BJ (cell line): ENCODE results near the gene LRMDA. TPM values are rescaled to one million over a fixed set of nuclear protein-coding genes. Genes with fewer than 3 reads are reported as not detected.

Source experiments
- CTCF ChIA-PET: fragments of 350-600 bp; formaldehyde crosslinking; extraction: SDS; loops from one replicate; lab custom pipeline; 2021; ENCODE audit warnings: antibody characterized with exemption, inconsistent platforms; lab: Yijun Ruan, JAX
- POLR2A ChIA-PET: fragments of 300-600 bp; sonication (Branson Sonifier 250); formaldehyde crosslinking; extraction: SDS; loops from one replicate; lab custom pipeline; 2021; ENCODE audit warnings: antibody characterized with exemption; lab: Charles Lee
- DNase-seq: peaks from one replicate; pipeline ENCODE4 v3.0.0-alpha.2; 2011; ENCODE audit warnings: low read depth
- H3K27me3 ChIP-seq: 2 replicates; pipeline ENCODE4 v1.6.0; 2011; ENCODE audit warnings: low read length; ENCODE audit not compliant: control insufficient read depth, insufficient read depth
- H3K36me3 ChIP-seq: 2 replicates; pipeline ENCODE4 v1.5.1; 2011; ENCODE audit warnings: low read length; ENCODE audit not compliant: control insufficient read depth, insufficient read depth
- H3K4me3 ChIP-seq: 2 replicates; pipeline ENCODE4 v1.5.1; 2011; ENCODE audit warnings: low read depth, mild to moderate bottlenecking, control low read depth, low read length
- polyA plus RNA-seq: library from polyadenylated mRNA; depleted of rRNA; stranded (reverse); fragments of >200 nt; gene quantifications from 2 replicates; pipeline ENCODE4 v1.2.3, GENCODE V29; 2011
- TF ChIP-seq, protein P1 (sequence below): IDR thresholded peaks from 2 replicates; pipeline ENCODE4 v1.5.1; 2011; ENCODE audit warnings: low read depth, mild to moderate bottlenecking, control low read depth, inconsistent platforms, low read length, moderate library complexity; ENCODE audit not compliant: insufficient read depth

The LRMDA gene
- polyA plus RNA-seq, 1 experiment = not detected

DNA sequence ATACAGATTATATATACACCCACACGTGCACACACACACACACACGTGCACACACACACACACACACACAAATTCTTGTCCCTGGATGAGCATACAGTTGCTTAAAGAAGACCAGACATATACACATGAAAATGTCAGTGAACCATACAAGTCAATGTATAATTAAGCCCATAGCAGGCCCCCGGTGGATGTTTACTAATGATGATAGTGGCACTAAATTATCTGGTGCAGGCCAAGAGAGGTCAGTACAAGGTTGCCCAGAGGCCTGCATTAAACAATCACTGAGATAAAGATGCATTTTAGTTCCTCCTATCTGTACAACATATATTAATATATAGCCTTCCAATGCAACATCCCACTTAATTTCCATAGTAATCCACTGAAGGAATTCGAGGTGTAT, 860.5 kb downstream of the LRMDA start:
- H3K4me3 ChIP-seq = no peak overlapping the region
- POLR2A ChIA-PET = no interaction called here
- no peaks in the 10 kb centered on the region for H3K27me3 ChIP-seq
- no peak for DNase-seq
- TF ChIP-seq, protein P1, sequence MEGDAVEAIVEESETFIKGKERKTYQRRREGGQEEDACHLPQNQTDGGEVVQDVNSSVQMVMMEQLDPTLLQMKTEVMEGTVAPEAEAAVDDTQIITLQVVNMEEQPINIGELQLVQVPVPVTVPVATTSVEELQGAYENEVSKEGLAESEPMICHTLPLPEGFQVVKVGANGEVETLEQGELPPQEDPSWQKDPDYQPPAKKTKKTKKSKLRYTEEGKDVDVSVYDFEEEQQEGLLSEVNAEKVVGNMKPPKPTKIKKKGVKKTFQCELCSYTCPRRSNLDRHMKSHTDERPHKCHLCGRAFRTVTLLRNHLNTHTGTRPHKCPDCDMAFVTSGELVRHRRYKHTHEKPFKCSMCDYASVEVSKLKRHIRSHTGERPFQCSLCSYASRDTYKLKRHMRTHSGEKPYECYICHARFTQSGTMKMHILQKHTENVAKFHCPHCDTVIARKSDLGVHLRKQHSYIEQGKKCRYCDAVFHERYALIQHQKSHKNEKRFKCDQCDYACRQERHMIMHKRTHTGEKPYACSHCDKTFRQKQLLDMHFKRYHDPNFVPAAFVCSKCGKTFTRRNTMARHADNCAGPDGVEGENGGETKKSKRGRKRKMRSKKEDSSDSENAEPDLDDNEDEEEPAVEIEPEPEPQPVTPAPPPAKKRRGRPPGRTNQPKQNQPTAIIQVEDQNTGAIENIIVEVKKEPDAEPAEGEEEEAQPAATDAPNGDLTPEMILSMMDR = no peak
- CTCF ChIA-PET = no interaction called here
- H3K36me3 ChIP-seq = no peaks in the 10 kb centered on the region

GRCh38 chr10:76296957-76297356, 865.5 kb downstream of the LRMDA start:
- Histone ChIP-seq H3K4me3 (no peak overlapping the region), H3K27me3 (no peaks in the 10 kb centered on the region), H3K36me3 (no peaks in the 10 kb centered on the region)
- TF ChIP-seq, protein P1 = no peak
- CTCF ChIA-PET = interaction anchor here (1.0 to 1.3 kb wide), 3 partner anchors 9 to 174 kb away, joined by 3 read pairs; no protein-coding TSS in a partner anchor
- DNase-seq = no peak
- POLR2A ChIA-PET = no interaction called here

GRCh38 chr10:76297358-76297757, 865.9 kb downstream of the LRMDA start:
- DNase-seq = no peak
- POLR2A ChIA-PET = no interaction called here
- Histone ChIP-seq H3K4me3 (no peak overlapping the region), H3K27me3 (no peaks in the 10 kb centered on the region), H3K36me3 (no peaks in the 10 kb centered on the region)
- CTCF ChIA-PET = interaction anchor here (1.0 to 1.3 kb wide), 3 partner anchors 8 to 174 kb away, joined by 3 read pairs; no protein-coding TSS in a partner anchor
- TF ChIP-seq, protein P1 = no peak

- TF ChIP-seq, protein P1 = no peak
- POLR2A ChIA-PET = no interaction called here
- CTCF ChIA-PET = interaction anchor here (1.0 to 1.3 kb wide), 3 partner anchors 8 to 174 kb away, joined by 3 read pairs; no protein-coding TSS in a partner anchor
- DNase-seq = no peak
- no peaks in the 10 kb centered on the region for H3K27me3 ChIP-seq
- no peaks in the 10 kb centered on the region for H3K36me3 ChIP-seq
- no peak overlapping the region for H3K4me3 ChIP-seq
Observed at GRCh38 chr10:76297780-76298281, 866.4 kb downstream of the LRMDA start.

DNA sequence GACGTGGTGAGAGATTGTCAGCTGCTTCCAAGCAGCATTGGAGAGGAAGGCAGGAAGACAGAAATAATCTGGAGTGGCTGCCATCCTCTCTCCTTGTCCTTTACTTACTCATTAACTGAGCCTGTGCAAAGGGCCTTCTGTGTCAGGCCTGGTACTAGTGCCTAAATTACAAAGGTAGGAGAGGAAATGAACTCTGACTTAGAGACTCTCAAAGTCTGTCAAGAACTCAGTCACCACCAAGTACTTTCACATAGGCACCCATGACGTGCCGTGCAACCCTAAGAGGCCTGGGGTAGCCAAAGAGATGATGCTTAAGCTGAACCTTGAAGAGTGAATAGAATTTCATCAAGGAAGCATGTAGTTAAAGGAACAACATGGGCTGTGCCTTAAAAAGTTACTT, 866.9 kb downstream of the LRMDA start:
- no peak overlapping the region for H3K4me3 ChIP-seq
- ChIA-PET CTCF (interaction anchor here (1.3 kb wide), 1 partner anchor 9 kb away, joined by 3 read pairs; no protein-coding TSS in a partner anchor), POLR2A (no interaction called here)
- H3K27me3 ChIP-seq = no peaks in the 10 kb centered on the region
- DNase-seq = no peak
- H3K36me3 ChIP-seq = no peaks in the 10 kb centered on the region
- TF ChIP-seq, protein P1 = no peak
